Stimulated activated CD8-positive, alpha-beta memory T cell treated with anti-CD3 and anti-CD28 coated beads, Interleukin-4, amount 100 ng/mL, for 24 hours (primary cell): Measurements from ENCODE around the gene BMP7.
"Not testable (repeated sequence)": the region's sequence is repeated elsewhere in the genome, so short reads cannot be mapped to it uniquely, and the experiment has no call there.

Experiments used
- DNase-seq: peaks from one replicate; pipeline ENCODE4 v3.0.0-alpha.2; 2020; ENCODE audit warnings: low read depth

The BMP7 gene

DNA sequence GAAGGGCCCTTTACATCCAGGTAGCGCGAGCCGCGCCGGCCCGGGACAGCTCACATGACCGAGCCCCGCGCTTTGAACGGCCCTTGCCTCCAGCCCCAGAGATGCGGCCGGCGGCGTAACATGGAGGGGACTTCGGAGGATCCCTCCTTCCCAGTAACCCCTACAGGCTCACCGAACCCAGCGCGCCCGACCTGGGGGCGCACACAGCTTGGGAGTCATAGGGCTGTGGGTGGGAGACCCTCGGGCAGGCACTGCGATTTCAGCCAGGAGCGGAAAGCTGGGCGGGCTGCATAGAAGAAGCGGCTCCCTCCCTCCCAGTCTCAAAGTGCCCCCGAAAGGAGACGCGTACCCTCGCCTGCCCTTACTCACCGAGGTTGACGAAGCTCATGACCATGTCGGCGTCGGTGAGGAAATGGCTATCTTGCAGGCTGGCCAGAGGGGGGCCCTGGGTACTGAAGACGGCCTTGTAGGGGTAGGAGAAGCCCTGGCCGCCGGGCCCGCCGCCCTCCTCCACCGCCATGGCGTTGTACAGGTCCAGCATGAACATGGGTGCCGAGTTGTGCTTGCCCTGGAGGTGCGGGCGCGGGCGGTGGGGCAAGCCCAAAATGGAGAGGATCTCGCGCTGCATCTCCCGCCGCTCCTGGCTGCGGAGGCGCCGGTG is 975 bp downstream of the BMP7 start:
- DNase-seq = no peak

DNA sequence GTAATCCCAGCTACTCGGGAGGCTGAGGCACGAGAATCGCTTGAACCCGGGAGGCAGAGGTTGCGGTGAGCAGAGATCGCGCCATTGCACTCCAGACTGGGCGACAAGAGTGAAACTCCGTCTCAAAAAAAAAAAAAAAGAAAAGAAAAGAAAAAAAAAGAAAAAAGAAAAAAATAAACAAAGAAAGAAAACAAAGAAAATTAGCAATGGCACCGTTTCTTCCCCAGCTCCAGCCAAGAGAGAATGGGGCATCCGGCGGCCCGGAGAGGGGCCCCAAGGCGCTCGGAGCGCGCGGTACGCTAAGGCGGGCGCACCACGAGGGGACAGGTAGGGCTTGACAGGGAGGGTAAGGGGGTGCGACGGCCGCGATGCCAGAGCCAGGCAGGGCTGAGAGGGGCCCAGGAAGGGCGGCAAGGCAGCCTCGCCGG is 1.5 kb downstream of the BMP7 start:
- not testable (repeated sequence) for DNase-seq

DNA sequence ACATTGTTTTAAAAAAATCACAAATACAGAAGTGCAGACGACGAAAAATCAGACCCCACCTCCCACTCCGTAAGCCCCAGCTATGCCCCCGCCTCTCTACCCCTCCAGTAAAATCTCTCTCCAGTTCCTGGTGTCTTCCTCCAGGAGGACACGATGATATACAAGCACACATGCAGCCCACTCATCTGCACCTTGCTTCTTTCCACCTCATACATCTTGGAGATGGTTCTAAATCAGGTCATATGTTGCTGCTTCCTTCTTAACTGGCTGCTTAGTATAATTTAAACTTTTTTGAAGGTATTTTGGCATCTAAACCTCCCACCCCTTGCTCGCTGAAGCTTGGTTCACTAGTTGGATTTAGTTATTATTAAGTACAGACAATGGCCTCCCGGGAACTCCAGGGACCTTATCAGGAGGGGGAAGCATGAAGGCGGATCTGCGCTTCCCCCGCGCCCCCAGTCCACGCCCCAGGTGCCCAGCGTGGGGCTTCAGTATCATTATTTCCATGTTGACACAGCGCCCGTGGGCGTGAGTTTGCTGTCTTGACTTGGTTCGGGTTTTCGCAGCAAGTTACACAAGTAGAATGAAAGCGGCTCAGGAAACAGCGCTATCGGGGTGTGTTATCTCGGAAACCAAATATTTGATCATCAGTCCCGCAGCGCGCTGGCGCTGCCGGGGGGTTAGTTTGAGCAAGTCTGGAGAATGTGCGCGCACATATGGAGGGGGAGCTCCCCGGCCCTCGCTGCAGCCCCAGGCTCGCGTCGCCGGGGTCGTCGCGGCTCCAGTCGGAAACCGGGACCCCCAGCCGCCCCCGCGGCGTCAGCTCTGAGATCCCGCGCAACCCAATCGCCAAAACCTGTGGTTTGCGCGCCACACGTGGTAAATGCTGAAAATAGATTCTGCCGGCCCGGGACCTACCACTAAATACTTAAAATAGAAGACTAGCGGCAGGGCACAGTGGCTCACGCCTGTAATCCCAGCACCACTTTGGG is 2.3 kb downstream of the BMP7 start:
- peak; percentile 4 for DNase-seq

DNA sequence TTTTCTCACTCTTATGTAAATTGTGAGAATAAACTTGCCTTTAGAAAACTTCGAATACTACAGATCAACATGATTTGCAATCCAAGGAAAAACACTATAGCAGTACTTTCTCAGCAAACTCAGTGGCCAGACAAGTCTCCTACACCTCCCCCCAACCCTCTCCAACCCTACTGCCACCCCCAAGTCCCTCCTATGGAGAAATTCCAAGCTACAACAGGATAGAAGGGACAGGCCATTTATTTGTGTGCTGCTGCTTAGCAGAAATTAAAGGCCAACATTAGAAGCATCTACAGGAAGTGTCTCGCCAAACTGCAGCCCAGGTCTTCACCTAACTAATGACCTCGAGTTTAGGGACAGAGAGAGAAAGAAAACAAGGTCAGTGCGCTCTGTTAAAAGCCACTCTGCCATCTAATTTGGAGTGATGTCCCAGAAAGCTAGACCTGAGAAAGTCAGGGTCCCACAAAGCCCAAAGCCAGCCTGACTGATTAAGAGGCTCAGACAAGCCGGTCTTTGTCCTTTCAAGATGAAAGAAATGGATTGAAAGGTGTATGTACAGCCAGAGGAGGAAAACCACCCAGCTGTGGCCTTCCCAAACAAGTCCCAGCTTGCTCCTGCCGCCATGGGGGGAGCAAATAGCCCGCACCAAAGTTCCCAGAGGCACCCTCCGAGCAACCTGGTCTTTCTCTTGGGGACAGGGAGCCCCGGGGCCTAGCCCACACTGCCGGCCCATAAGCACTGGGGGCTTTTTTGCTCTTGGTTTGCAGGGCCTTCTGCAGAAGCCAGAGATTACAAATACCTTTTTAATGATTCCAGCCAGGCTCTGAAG is 3.4 kb downstream of the BMP7 start:
- DNase-seq = no peak

DNA sequence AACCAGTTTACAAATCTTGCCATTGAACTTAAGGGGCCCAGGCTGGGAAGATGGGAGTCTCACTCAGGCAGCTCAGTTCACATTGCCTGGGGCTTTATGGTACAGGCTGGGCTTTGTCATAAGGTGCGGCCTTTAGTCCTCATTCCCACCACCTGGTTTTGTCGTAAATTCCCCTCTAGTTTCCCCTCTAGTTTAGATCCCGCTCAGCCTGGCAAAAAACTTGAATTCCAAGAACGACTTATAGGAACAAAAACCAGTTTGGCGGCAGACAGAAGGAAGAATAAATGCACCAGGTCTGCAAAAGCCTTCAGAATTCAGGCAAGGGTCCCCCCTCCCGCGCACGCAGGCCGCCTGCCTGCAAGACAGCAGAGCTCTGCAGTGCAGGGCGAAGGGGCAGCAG is 4.1 kb downstream of the BMP7 start:
- no peak for DNase-seq

DNA sequence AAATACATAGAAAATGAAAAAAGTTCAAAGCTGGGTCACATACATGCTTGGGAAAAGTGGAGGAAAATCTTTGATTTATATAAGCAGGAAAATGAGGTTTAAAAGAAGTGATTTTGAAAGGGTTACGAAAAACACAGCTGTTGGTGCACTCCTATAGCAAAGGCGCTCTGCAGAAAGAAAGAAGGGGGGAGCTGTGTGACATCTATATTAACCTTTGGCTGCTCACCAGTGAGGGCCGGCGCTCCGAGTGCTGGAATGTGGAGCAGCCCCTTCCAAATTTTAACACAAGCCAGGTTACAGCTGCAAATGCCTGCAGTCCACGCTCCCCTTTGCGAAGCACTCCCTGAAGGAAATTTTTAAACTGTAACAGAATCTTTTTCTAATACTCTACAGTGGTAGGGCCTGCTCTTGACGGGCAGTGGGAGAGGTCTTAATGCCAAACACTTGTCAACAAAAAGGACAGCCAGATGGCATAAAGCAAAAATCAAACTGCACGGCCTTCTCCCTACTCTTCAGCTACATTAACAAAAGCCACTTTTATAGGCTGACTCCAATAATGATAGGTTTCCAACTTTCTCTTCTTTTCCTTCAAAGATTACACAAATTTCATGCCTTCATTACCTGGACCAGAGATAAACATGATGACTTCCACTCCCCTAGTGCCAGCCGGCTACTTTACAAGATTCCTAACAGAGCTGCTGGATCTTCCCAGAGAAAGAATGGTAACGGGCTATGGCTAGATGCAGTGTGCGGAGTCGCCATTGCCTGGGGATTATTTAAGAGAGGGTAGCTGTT is 4.8 kb downstream of the BMP7 start:
- DNase-seq = no peak

DNA sequence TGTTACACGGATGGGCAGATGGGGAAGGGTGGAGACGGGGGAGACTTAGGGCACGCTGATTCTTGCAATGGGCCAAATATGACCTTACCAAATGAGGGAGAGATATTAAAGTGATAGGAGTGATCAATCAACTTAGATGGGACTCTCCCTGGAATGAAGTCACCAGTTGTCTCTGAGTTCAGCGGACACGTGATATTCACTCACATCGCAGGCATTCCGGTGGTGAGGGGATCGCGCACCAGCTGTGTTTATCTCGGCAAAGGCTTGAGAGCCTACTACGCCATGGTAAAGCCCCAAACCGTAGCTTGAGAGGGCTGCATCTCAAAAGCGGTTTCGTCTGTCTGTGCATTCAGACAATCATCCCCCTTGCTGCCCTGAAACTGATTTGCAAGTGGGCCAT is 5.5 kb downstream of the BMP7 start:
- DNase-seq = no peak

DNA sequence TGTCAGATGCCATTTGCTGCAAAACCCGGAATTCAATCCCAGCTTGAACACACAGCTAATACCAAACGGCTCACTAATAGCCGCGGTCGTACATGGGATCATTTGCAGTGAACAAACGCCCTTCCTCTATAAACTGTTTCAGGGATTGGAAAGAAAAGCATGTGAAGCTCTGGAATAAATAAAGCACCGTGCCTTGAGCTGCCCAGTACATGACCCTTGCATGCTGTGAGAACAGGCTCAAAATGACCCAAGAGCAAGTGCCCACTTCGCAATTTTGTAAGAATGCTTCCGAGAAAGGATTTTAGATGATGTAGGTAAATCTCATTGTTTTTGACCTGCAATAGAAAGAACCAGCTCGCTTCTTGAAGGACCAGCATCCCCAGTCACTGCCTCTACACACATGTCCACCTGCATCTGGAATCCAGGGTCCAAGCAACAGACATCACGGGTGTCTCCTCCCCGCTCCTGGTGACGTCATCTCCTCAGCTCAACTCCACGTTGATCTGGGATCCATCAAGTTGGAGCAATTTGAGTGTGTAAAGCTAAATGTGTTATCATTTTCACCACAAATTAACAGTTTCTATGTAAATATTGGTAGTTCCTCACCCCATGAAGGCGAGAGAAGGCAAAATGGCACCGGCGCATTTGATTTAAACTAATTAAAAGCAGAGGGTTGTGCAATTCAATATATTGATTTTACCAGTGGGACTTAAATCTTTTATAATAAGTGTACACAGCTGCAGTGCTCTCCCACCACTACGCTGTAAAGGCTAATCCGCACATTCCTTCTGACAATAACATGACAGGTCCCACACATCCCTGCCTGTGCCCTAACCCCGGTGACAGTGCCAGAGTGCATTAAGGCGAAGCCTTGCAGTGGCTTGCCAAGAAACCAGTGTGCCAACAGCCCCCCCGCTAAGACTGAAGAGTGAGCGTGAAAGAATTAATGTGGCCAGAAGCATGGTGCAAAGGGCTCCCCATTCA is 6.2 kb downstream of the BMP7 start:
- DNase-seq = no peak

DNA sequence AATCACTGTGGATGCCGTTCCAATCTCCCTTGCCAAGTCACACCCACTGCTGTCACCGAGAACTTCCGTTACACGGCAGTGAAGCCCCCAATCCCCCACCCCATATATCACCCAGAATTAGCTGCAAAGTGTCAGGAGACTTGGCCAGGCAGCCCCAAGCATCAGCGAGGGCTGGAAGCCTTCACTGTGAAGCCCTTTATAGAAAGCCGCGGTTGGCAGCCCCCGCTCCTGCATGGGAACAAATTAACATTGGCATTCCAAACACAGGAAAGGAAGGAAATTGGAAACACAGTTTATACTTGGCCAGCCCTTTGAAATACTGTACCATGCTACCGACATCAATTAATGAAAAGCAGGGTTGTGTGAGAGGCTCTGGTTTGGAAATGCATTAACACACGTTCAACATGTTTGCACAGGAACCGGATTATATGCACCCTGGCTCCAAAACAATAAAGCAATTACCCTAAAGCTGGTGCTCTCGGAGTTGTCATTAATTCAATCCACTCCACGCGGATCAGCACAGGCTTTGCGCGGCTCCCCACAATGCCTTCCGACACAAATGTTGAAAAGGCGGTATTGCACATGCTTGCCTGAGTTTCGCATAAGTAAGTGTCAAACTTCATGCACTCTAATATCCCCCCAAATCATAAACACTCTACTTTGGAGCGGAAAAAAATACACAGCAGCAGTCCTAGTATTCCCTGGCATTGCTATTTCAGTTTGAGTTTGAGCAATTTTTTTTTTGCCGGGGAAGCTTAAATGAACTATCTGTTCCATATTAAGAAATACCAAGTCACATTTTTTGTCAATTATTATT is 7.1 kb downstream of the BMP7 start:
- DNase-seq = no peak

DNA sequence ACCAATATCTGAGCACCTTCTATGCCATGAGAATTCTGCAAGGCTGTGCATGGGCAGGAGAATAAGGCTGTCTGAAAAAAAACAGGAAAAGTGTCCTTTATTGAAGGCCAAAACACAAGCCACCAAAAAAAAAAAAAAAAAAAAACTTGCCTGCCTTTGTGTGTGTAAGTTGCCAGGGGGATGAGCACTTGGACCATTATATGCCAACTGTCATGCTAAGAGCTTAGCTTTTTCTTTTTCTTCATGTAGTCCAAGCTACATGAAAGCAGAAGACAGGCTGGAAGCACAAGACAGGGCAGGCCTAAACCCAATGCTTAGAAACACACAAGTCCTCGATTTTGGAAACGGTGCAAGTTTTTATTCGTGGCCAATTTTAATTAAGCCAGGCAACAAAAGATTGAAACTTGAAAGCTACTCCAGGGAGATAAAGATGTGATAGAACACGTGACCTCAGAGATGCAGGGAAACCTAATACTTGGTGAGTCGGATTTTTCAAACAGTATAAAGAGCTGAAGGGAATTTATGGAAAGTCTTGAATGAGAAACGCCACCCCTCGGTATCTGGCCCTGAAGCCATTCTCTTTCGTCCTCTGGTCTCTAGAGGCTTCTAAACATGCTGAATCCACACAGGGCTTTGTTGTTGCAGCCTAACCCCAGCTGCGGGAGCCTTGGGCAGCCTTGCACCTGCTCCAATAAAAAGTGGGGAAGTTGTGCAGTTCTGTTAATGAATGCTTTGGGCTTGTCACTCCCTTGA is 8.6 kb downstream of the BMP7 start:
- DNase-seq = no peak

DNA sequence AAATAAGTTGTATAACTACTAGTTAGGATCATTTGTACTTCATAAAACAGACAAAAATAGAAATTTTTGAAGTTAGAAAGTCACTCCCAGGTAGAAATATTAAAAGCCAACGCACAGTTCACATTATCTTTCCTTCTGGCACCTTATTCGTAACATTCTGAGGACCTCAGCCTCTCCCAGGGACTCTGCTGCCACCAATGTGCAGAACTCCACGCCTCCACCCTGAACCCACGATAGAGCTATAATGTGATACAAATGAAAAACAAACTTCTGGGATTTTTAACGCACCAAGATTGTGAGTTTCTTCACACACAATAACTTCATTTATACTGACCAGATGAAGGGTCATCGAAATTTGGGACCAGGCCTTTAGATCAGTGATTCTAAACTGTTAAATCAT is 9.5 kb downstream of the BMP7 start:
- DNase-seq = no peak

DNA sequence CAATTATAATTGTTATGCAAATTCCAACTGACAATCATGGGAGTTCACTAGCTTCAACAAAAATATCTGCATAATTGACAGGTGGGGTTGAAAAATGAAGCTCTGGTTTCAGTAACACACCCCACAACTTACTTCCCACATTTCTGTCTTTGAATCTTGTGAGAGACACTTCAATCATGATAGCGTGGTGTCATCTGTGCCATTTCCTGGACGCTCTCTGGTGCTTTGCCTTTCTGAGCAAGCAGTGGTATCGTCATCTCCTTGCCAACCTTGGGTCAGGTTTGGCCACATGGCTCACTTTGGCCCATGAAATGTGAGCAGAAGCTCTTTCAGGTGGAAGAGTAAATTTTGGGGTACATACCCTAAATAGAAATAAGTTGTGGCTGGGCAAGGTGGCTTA is 10.2 kb downstream of the BMP7 start:
- no peak for DNase-seq

DNA sequence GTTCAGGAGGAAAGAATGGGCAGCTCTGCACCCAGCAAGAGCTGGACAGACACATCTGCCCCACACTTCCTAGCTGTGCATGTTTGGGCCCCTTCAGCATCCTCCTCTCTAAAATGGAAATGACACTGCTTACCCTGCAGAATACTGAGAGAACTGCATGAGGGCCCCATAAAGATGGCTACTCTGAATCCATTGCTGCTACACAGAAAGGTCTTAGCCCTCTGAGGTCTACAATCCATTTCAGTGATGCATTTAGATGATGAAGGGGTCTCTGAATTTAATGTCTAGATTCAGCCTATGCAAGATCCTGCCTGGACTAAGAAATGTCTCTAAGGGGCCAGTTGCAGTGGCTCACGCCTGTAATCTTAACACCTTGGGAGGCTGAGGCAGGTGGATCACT is 11.3 kb downstream of the BMP7 start:
- DNase-seq = no peak

DNA sequence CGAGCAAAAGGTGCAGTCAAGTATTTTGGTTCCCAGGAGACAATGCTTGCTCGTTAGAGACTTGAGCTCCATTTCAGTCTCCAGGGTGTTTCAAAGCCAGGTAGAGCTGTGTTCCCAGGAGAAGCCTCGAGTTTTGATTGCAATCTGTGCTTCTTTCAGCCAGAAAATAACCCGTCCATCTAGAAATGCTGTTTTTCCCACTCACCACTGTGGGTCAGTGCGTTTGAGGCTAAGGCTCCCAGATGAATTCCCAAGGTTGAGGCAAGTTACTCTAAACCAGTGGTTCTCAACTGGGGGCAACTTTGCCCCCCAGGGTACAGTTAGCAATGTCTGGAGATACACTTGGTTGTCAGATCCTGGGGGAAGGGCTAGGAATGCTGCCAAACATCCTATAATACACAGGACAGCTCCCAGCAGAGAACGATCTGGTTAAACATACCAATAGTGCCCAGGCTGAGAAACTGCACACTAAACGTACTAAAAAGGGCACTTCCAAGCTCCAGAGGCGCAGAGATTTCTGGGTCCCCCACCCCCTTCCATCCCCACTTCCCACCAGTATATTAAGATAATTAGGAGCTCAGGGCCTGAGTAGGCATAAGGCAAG is 13.8 kb downstream of the BMP7 start:
- DNase-seq = no peak

DNA sequence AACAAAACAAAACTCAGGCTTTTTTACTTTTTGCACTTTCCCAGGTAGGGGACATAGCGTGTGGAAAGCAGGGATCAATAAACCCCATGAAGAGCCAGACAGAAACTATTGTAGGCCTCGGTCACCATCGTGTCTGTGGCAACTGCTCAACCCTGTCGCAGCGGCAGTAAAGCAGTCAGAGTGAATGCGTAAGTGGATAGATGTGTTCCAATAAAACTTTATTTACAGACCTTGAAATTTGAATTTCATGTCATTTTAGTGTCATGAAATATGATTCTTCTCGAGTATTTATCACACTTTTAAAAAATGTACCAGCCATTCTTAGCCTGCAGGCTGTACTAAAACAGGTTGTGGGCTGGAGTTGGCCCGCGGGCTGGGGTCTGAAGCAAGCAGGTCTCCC is 14.5 kb downstream of the BMP7 start:
- no peak for DNase-seq

DNA sequence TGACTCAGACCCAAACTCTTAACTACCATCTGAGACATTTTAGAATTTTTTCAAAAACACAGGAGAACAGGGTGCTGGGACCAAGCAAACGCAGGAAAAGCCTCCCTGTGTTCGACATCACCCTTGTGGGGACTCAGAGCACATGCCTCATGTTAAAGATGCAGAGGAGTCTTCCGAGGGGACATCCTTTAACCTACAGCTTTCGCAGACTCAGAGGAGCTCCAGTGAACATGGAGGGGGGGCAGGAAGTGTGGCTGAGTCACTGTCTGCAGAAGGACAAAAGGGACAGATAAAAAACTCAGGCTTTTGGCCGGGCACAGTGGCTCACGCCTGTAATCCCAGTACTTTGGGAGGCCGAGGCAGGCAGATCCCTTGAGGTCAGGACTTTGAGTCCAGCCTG is 15.1 kb downstream of the BMP7 start:
- no peak for DNase-seq

DNA sequence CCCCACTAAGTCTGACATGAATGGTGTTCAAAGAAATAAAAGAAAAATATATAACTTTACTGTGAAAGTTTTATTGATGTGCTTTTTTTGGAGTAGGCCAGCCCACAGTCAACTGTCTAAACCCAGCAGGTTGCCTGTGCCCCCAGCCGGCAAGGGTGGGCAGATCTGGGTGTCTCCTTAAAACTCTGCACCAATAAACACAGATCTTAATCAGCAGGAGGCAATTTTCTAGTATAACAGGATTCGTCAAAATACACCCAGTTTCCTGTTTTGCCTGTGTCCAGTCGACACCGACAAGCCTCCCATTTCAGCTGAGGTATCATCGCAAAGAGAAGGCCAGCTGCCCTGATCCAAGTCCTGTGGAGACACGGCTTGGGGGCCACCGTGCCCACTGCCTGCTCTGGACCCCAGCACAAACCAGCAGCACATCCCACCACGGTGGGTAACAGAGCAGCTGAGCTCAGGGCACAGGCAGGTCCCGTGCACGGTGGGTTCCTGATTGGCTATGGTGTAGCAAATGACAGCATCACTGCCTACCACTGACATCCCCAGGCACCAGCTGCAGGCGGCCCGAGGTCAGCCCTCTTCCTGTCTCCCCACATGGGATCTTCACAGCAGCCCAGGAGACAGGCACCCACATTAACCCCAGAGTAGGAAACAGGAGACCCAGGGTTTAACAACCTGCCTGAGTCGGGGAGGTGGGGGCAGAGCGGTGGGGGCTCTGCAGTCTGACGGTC is 15.7 kb downstream of the BMP7 start:
- DNase-seq = no peak

DNA sequence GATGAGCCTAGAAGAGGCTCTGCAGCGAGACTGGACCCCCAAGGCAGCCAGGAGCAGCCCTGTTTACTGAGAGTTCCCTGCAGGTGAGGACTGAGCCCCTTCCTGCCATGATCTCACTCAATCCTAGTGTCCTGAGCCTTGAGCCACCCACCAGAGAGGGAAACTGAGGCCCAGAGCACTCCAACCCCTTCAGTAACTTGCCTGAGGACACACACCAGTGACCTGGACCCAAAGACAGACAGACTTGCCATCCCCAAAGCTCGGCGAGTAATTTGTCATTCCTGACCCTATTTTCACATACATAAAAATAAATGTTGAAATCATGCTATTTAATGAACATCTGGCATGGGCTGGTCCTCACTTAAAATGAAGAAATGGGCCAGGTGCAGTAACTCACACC is 16.7 kb downstream of the BMP7 start:
- no peak for DNase-seq
